Measurements from ENCODE around the gene STK39.

STK39 gene

GRCh38 chr2:167960089-167960747, 287.2 kb downstream of the STK39 start:
- no peak for TF ChIP-seq CTCF (IDR thresholded peaks at IDR 0.05)

- no peak for TF ChIP-seq CTCF (IDR thresholded peaks at IDR 0.05)
These were observed 289.7 kb downstream of the STK39 start for GRCh38 chr2:167957662-167958061.

- no peak for TF ChIP-seq CTCF (IDR thresholded peaks at IDR 0.05)
These were observed 292.0 kb downstream of the STK39 start for GRCh38 chr2:167955264-167955906.

- no peak for TF ChIP-seq CTCF (IDR thresholded peaks at IDR 0.05)
These were observed 292.9 kb downstream of the STK39 start for GRCh38 chr2:167954495-167954894.

GRCh38 chr2:167953776-167954175, 293.6 kb downstream of the STK39 start:
- no peak for TF ChIP-seq CTCF (IDR thresholded peaks at IDR 0.05)

- no peak for TF ChIP-seq CTCF (IDR thresholded peaks at IDR 0.05)
These were observed 296.8 kb downstream of the STK39 start for GRCh38 chr2:167950571-167950970.

GRCh38 chr2:167946441-167946841, 301.0 kb downstream of the STK39 start:
- no peak for TF ChIP-seq CTCF (IDR thresholded peaks at IDR 0.05)
